Measurements from ENCODE around the gene STAG1. TPM values are rescaled to one million over a fixed set of nuclear protein-coding genes. Genes with fewer than 3 reads are reported as not detected.
A peak's percentile ranks its signal among the peaks of the same experiment; 100 is the strongest.
"Not testable (repeated sequence)": the region's sequence is repeated elsewhere in the genome, so short reads cannot be mapped to it uniquely, and the experiment has no call there.

STAG1 gene
- 10 to 100 TPM; 14.0 to 27.7 (median 25.1) TPM for polyA plus RNA-seq (ENCODE audit: low read depth in 6 of 6)

- H3K27ac Mint-ChIP-seq, result peak within 1 kb of the TSS; percentile 91 to 99 (median 98)
- no peak for ATAC-seq (ENCODE audit: low read depth in 2 of 2)
- no peaks in the 10 kb centered on the region for H3K9me3 Mint-ChIP-seq
- no peaks in the 10 kb centered on the region for H3K36me3 Mint-ChIP-seq
- H3K4me3 Mint-ChIP-seq, result peak within 1 kb of the TSS; percentile 89 to 99 (median 97)
- H3K27me3 Mint-ChIP-seq, result no peaks in the 10 kb centered on the region
- H3K4me1 Mint-ChIP-seq, result peaks cover 35 to 51% (median 49%) of the 10 kb centered on the region in 3 donors
- no peak for DNase-seq
These were observed at the start of gene STAG1 for GRCh38 chr3:136752172-136752421. TSS of gene STAG1 (minus strand) at chr3:136752378. CDS start at chr3:136630898, 121,480 bp downstream.

GRCh38 chr3:136801146-136801545, 49.0 kb upstream of the STAG1 start:
- not testable (repeated sequence) for H3K9me3 Mint-ChIP-seq; ATAC-seq (ENCODE audit: low read depth in 2 of 2); H3K4me3 Mint-ChIP-seq; H3K36me3 Mint-ChIP-seq; H3K27me3 Mint-ChIP-seq; H3K4me1 Mint-ChIP-seq; DNase-seq; H3K27ac Mint-ChIP-seq

- H3K27ac Mint-ChIP-seq, result peak overlapping the region in 1 of 6 donors; percentile 43
- H3K4me3 Mint-ChIP-seq, result peak overlapping the region in 1 of 8 donors; percentile 67
- H3K27me3 Mint-ChIP-seq, result peaks cover 0 to 7% (median 4%) of the 10 kb centered on the region in 3 donors
- H3K9me3 Mint-ChIP-seq, result peaks cover 0 to 2% (median 0%) of the 10 kb centered on the region in 7 donors
- no peak for DNase-seq
- peaks cover 3 to 8% (median 6%) of the 10 kb centered on the region in 3 donors for H3K4me1 Mint-ChIP-seq
- ATAC-seq (ENCODE audit: low read depth in 2 of 2), result no peak
- no peaks in the 10 kb centered on the region for H3K36me3 Mint-ChIP-seq
These were observed 40.6 kb upstream of the STAG1 start for GRCh38 chr3:136792556-136793330.

- no peak overlapping the region for H3K27ac Mint-ChIP-seq
- DNase-seq (no peak), ATAC-seq (ENCODE audit: low read depth in 2 of 2) (no peak)
- H3K4me1 Mint-ChIP-seq, result peaks cover 3 to 8% (median 6%) of the 10 kb centered on the region in 3 donors
- peaks cover 0 to 2% (median 0%) of the 10 kb centered on the region in 7 donors for H3K9me3 Mint-ChIP-seq
- H3K4me3 Mint-ChIP-seq, result peak overlapping the region in 1 of 8 donors; percentile 64
- H3K27me3 Mint-ChIP-seq, result peaks cover 0 to 7% (median 4%) of the 10 kb centered on the region in 3 donors
- H3K36me3 Mint-ChIP-seq, result no peaks in the 10 kb centered on the region
These were observed 38.6 kb upstream of the STAG1 start for GRCh38 chr3:136790786-136791185.

GRCh38 chr3:136789976-136790375, 37.8 kb upstream of the STAG1 start:
- Mint-ChIP-seq H3K27me3 (peaks cover 0 to 7% (median 4%) of the 10 kb centered on the region in 3 donors), H3K9me3 (peaks cover 0 to 2% (median 0%) of the 10 kb centered on the region in 7 donors), H3K27ac (no peak overlapping the region), H3K4me3 (no peak overlapping the region), H3K36me3 (no peaks in the 10 kb centered on the region), H3K4me1 (peaks cover 3 to 8% (median 6%) of the 10 kb centered on the region in 3 donors)
- ATAC-seq (ENCODE audit: low read depth in 2 of 2) (no peak), DNase-seq (no peak)

GRCh38 chr3:136788154-136788553, 36.0 kb upstream of the STAG1 start:
- no peak for ATAC-seq (ENCODE audit: low read depth in 2 of 2)
- Mint-ChIP-seq H3K27me3 (peaks cover 0 to 7% (median 0%) of the 10 kb centered on the region in 3 donors), H3K4me3 (no peak overlapping the region), H3K9me3 (peaks cover 0 to 2% (median 0%) of the 10 kb centered on the region in 7 donors), H3K27ac (no peak overlapping the region), H3K4me1 (no peaks in the 10 kb centered on the region), H3K36me3 (no peaks in the 10 kb centered on the region)
- DNase-seq, result no peak

GRCh38 chr3:136787349-136787748, 35.2 kb upstream of the STAG1 start:
- DNase-seq, result no peak

GRCh38 chr3:136783708-136784191, 31.6 kb upstream of the STAG1 start:
- Mint-ChIP-seq H3K36me3 (no peaks in the 10 kb centered on the region), H3K9me3 (no peaks in the 10 kb centered on the region), H3K27me3 (no peaks in the 10 kb centered on the region), H3K4me3 (no peak overlapping the region), H3K4me1 (no peaks in the 10 kb centered on the region), H3K27ac (no peak overlapping the region)
- ATAC-seq (ENCODE audit: low read depth in 2 of 2) (no peak), DNase-seq (no peak)

More at GRCh38 chr3:136787349-136787748, 35.2 kb upstream of the STAG1 start:
- no peak overlapping the region for H3K4me3 Mint-ChIP-seq
- no peaks in the 10 kb centered on the region for H3K4me1 Mint-ChIP-seq
- no peaks in the 10 kb centered on the region for H3K36me3 Mint-ChIP-seq
- peaks cover 0 to 2% (median 0%) of the 10 kb centered on the region in 7 donors for H3K9me3 Mint-ChIP-seq
- no peak overlapping the region for H3K27ac Mint-ChIP-seq
- ATAC-seq (ENCODE audit: low read depth in 2 of 2), result peak in 1 of 2 donors; percentile 50
- peaks cover 0 to 2% (median 0%) of the 10 kb centered on the region in 3 donors for H3K27me3 Mint-ChIP-seq

GRCh38 chr3:136780741-136781140, 28.6 kb upstream of the STAG1 start:
- H3K27me3 Mint-ChIP-seq, result no peaks in the 10 kb centered on the region
- H3K36me3 Mint-ChIP-seq, result no peaks in the 10 kb centered on the region
- no peaks in the 10 kb centered on the region for H3K9me3 Mint-ChIP-seq
- H3K27ac Mint-ChIP-seq, result no peak overlapping the region
- ATAC-seq (ENCODE audit: low read depth in 2 of 2) (no peak), DNase-seq (no peak)
- H3K4me3 Mint-ChIP-seq, result no peak overlapping the region
- H3K4me1 Mint-ChIP-seq, result no peaks in the 10 kb centered on the region

GRCh38 chr3:136778865-136779264, 26.7 kb upstream of the STAG1 start:
- no peak overlapping the region for H3K4me3 Mint-ChIP-seq
- no peaks in the 10 kb centered on the region for H3K4me1 Mint-ChIP-seq
- ATAC-seq (ENCODE audit: low read depth in 2 of 2), result no peak

GRCh38 chr3:136772709-136773108, 20.5 kb upstream of the STAG1 start:
- Mint-ChIP-seq H3K27me3 (no peaks in the 10 kb centered on the region), H3K36me3 (no peaks in the 10 kb centered on the region), H3K4me3 (no peak overlapping the region), H3K27ac (no peak overlapping the region), H3K9me3 (no peaks in the 10 kb centered on the region), H3K4me1 (no peaks in the 10 kb centered on the region)
- ATAC-seq (ENCODE audit: low read depth in 2 of 2), result no peak
- no peak for DNase-seq

More at GRCh38 chr3:136778865-136779264, 26.7 kb upstream of the STAG1 start:
- Mint-ChIP-seq H3K27me3 (no peaks in the 10 kb centered on the region), H3K9me3 (no peaks in the 10 kb centered on the region), H3K36me3 (no peaks in the 10 kb centered on the region), H3K27ac (no peak overlapping the region)
- no peak for DNase-seq

GRCh38 chr3:136758160-136759102, 6.3 kb upstream of the STAG1 start:
- H3K27me3 Mint-ChIP-seq; ATAC-seq (ENCODE audit: low read depth in 2 of 2); DNase-seq: not testable (repeated sequence)
- H3K36me3 Mint-ChIP-seq, result peaks cover 8 to 19% of the 10 kb centered on the region in 2 donors
- H3K4me1 Mint-ChIP-seq, result peaks cover 14 to 22% (median 18%) of the 10 kb centered on the region in 3 donors
- peak overlapping the region in 1 of 6 donors; percentile 19 for H3K27ac Mint-ChIP-seq
- H3K9me3 Mint-ChIP-seq, result peaks cover 5 to 21% (median 15%) of the 10 kb centered on the region in 7 donors
- peak overlapping the region in 2 of 8 donors; percentile 2 to 15 for H3K4me3 Mint-ChIP-seq

- peaks cover 0 to 5% (median 0%) of the 10 kb centered on the region in 3 donors for H3K27me3 Mint-ChIP-seq
- ATAC-seq (ENCODE audit: low read depth in 2 of 2) (no peak), DNase-seq (no peak)
- H3K4me1 Mint-ChIP-seq, result peaks cover 31 to 39% (median 33%) of the 10 kb centered on the region in 3 donors
- no peaks in the 10 kb centered on the region for H3K36me3 Mint-ChIP-seq
- peak overlapping the region in 5 of 8 donors; percentile 36 to 80 (median 59) for H3K4me3 Mint-ChIP-seq
- H3K9me3 Mint-ChIP-seq, result peaks cover 0 to 10% (median 2%) of the 10 kb centered on the region in 7 donors
- peak overlapping the region in 2 of 6 donors; percentile 29 to 82 for H3K27ac Mint-ChIP-seq
These were observed 3.0 kb upstream of the STAG1 start for GRCh38 chr3:136755192-136755591.
